Hepatocyte (in vitro differentiated cells): ENCODE measurements around the gene CFAP126.

Source experiments
- CTCF ChIP-seq: fragments of 200-600 bp; sonication (generic); IDR thresholded peaks from 2 replicates; pipeline ENCODE4 v1.5.1; 2016; ENCODE audit warnings: antibody characterized with exemption, mild to moderate bottlenecking; ENCODE audit not compliant: poor library complexity
- EZH2 ChIP-seq: fragments of 200-600 bp; sonication (generic); IDR thresholded peaks from 2 replicates; pipeline ENCODE4 v1.6.1; 2016; ENCODE audit warnings: antibody characterized with exemption, mild to moderate bottlenecking, borderline replicate concordance

- TF ChIP-seq CTCF (no peak), EZH2 (no peak)
Observed at GRCh38 chr1:161350671-161351070, 17.0 kb downstream of the CFAP126 start.
